Activated effector memory CD4-positive, alpha-beta T cell treated with Interleukin-2 at 50 U/mL for 16 hours (primary cell): ENCODE results near the gene FIZ1.
"Not testable (repeated sequence)": the region's sequence is repeated elsewhere in the genome, so short reads cannot be mapped to it uniquely, and the experiment has no call there.

Experiments
- DNase-seq: peaks from one replicate; pipeline ENCODE4 v3.0.0-alpha.2; 2020

Gene FIZ1

DNA sequence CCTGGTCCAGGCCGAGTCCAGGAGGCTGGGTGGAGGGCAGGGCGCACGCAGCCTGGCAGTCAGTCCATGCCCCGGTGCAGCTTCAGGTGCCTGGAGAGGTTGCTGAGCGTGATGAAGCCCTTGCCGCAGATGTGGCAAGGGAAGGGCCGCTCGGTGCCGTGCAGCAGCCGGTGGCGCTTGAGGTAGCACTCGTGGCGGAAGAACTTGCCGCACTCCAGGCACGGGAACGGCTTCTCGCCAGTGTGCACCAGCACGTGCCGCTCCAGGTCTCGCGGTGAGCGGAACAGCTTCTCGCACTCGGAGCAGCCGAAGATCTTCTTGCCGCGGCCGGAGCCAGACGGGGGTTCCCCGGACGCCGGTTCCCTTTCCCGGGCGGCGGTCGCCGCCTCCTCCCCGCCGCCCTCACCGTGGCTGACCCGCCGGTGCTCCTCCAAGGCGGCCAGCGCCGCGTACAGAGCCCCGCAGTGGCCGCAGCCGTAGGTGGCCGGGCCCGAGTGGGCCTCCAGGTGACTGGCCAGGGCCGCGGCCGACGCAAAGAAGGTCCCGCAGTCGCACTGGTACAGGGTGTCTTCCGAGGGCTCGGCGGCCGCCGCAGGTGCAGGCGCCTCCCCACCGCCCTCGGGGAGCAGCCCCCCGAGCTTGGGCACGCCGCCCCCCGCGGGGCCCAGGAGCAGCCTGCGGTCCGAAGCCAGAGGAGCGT lies 6.8 kb downstream of the FIZ1 start:
- DNase-seq: no peak

- no peak for DNase-seq
These were observed 7.8 kb downstream of the FIZ1 start for GRCh38 chr19:55591555-55591954.

- no peak for DNase-seq
These were observed 8.7 kb downstream of the FIZ1 start for GRCh38 chr19:55590617-55591016.

GRCh38 chr19:55590109-55590508 lies 9.2 kb downstream of the FIZ1 start:
- DNase-seq: no peak

DNA sequence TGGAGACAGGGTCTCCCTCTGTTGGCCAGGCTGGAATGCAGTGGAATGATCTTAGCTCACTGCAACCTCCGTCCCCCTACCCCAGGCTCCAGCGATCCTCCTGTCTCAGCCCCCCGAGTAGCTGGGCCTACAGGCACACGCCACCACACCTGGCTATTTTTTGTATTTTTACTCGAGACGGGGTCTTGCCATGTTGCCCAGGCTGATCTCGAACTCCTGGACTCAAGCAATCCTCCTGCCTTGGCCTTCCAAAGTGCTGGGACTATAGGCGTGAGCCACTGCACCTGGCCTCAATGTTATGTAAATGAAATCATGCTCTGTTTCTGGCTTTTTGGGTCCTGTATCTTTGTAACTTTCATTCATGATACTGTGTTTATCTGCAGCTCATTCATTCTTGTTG lies 10.6 kb downstream of the FIZ1 start:
- DNase-seq: no peak

- peak; percentile 83 for DNase-seq
These were observed 12.2 kb downstream of the FIZ1 start for GRCh38 chr19:55586976-55587668.

DNA sequence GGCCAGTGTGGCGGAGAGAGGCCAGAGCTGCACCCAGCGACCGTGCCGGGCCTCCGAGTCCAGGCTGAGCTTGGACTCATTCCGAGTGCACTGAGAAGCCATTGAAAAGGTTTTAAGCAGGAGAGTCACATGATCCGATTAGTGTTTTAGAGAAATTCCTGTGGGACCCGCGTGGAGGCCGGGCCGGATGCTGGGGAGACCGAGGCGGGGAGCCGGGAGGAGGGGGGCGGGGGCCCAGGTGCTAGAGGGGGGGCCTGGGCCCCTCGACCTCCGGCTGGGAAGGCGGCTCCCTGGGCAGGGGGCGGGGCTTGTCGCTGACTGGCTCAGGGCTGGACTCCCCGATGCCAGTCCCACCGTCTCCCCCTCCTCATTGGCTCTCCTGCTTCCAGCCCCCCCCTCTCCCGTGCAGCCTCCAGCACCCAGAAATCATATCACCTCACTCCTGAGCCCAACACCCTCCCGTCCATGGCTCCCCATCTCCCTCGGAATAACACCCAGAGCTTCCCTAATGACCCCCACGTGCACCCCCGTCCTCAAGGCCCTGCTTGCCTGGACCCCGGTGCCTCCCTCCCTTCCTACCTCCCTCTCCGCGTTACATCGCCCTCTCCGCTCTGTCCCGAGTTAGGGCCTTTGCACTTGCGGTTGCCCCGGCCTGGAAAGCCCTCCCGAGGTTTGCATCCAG lies 13.5 kb downstream of the FIZ1 start:
- peak; percentile 17 for DNase-seq

DNA sequence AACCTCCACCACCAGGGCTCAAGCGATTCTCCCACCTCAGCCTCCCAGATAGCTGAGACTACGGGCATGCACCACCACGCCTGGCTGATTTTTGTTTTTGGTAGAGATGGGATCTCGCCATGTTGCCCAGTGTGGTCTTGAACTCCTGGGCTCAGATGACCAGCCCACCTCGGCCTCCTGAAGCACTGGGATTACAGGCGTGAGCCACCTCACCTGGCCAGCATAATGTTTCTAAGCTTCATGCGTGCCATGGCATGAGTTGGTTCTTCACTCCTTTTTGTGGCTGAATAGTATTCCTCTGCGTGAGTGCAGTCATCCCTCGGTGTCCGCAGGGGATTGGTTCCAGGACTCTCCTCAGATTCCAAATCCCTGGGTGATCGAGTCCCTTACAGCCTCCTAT lies 14.4 kb downstream of the FIZ1 start:
- DNase-seq: no peak

GRCh38 chr19:55583897-55584296 lies 15.4 kb downstream of the FIZ1 start:
- not testable (repeated sequence) for DNase-seq

DNA sequence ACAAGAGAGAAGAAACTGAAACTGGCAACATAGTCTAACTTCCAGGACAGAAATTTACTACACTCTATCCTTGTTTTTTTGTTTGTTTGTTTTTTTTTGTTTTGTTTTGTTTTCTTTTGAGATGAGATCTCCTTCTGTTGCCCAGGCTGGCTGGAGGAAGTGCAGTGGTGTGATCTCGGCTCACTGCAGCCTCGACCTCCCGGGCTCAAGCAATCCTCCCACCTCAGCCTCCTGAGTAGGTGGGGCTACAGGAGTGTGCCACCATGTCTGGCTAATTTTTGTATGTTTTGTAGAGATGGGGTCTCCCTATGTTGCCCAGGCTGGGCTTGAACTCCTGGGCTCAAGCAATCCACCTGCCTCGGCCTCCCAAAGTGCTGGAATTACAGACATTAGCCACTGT lies 17.0 kb downstream of the FIZ1 start:
- not testable (repeated sequence) for DNase-seq

- DNase-seq: no peak
These were observed 17.5 kb downstream of the FIZ1 start for GRCh38 chr19:55581823-55582223.

DNA sequence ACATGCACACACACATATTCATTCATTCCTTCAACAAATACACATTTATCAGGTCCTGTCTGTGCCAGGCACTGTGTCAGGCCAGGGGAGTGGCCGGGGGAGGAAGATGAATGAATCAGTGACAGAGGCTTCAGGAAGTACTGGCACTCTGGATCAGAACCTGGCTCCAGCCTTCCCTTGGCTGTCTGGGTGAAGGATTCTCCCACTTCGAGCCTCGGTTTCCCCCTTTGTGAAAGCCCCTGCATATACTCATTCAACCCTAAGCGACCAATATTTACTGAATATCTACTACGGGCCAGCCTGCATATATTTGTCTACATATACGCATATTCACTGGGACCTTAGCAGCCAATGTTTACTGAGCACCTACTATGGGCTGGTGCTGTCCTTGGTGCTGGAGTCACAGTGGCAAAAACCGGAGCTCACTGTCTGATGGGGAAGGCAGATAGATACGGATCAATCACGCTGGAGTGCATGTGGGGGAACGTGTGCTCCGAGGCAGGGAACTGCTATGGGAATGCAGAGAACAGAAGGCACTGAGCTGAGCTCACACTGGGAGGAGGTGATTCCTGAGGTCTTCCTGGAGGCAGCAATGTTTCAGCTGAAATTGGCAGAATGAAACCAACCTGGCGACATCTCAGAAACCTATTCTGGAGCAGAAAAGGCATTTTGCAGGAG lies 18.0 kb downstream of the FIZ1 start:
- DNase-seq: no peak

DNA sequence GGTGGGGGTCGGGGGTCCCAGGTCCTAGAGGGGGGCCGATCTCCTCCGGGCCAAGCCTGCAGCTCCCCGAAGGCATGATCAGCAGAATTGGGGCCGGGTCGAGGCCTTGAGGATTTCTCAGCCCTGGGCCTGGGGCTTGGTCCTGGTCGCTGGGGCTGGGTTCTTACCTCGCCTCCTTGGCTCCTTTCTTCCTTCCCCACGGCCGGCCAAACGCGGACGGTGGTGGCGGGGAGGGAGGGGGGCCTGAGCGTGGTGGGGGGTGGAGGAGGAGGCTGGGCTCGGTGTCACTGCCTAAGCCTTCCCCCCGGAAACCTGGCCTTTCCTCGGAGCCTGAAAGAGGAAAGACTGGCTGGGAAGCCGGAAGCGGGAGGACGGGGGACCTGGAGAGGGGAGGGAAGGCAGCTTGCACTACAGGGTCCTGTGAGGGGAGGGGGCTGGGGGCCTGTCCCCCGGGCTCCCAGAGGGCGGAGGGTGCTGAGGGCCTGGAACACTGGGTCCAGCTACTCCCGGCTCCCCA lies 18.6 kb downstream of the FIZ1 start, which contains the start of gene ZNF579:
Gene ZNF579, minus strand, starts transcription at position 221 of the 517 bp plus-strand sequence. CDS start 1,209 bp downstream, outside the sequence.
- DNase-seq: peak; percentile 62

DNA sequence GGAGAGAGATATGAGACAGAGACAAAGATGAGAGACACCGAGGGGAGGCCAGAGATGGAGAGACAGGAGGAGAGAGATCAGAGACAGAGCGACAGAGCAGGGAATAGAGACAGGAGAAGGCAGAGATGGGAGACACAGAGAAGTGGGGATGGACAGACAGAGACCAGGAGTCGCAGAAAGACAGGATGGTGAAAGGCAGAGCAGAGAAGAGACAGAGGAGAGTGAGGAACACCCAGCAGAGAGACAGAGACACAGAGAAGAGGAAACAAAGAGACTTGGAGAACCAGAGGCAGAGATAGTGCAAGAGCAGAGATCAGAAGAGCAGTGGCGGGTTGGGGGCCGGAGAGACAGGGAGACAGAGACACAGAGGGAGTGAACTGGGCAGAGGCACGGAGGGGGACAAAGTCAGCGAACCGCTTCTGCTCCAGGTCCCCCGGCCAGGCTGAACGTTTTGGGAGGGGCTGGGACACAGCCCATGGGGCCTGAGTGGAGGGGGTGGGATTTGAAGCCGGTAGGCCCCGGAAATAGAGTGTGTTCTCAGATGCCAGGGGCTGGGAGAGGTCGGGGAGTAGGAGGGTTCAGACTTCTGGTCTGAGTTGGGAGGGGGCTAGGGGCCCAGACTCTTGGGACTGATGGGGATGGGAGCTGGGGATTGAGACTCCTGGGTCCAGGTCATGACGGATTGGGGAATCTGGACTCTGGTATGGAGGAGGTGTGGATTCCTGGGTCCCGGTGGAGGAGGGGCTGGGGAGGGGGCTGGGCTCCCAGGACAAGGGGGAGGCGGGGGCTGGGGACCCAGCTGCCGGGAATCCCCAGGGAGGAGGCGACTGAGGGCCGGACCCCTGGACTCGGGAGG lies 19.3 kb downstream of the FIZ1 start:
- DNase-seq: no peak

DNA sequence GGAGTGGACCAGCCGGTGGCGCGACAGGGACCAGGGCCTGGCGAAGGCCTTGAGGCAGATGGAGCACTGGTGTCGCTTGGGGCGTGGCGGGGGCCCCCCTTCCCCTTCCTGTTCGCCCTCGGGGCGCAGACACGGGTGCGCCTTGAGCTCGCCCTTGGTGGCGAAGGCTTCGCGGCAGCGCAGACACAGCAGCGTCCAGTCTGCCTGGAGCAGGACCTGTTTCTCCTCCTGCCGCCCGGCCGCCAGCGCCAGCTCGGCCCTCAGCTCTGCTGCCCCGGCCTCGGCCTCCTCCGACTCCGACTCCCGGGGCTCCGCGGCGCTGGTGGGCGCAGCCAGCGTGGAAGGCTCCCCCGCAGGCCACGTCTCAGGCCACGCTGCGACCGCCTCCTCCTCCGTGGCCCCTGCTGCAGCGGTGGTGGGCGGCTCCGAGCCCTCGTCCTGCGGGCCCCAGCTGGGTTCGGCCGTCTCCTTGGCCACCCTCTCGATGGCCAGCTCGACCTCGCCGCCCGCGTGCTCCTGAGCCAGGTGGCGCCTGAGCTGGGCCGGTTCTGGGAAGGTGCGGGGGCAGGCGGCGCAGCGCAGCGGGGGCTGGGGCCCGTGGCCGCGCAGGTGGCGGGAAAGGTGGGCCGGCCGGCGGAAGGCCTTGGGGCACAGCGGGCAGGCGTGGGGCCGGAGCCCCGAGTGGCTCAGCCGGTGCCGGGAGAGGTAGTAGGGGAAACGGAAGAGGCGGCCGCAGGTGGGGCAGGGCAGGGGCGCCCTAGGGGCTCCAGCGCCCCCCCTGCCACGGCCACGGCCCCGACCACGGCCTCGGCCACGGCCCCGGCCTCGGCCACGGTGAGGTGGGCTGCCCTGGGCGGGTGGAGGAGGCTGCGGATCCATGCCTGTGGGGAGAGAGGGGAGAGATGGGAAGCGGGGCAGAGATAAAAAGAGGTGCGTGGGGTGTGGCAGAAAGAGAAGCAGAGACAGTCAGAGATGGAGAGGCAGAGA lies 20.3 kb downstream of the FIZ1 start:
- no peak for DNase-seq

DNA sequence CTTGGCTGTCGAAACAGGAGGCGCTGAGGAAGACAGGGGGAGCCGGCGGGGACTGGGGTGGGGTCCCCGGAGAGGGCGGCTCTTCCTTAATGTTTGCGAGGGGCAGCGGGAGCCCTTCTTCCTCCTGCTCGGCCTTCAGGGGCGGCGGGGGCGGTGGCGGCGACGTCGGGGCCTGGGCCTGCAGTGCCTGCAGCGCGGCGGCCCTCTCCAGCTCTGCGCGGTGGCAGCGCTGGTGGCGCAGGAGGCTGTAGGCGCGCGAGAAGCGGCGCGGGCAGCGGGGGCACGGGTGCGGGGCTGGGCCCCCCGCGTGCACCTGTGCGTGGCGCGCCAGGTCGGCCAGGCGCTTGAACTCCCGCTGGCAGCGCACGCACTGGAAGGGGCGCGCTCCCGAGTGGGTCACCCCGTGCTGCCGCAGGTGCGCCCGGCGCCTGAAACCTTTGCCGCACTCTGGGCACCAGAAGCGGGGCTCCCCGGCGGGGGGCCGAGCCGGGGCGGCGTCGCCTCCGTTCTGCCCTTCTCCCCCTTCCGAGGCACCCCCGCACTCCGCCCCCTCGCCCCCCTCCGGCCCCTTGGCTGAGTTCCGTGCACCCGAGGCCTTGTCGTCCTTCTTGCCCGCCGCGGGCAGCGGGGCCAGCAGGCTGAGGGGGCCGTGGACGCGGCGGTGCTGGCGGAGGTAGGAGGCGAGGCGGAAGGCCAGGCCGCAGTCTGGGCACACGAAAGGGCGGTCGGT lies 21.1 kb downstream of the FIZ1 start:
- DNase-seq: no peak

GRCh38 chr19:55576746-55577145 lies 22.6 kb downstream of the FIZ1 start:
- DNase-seq: no peak

DNA sequence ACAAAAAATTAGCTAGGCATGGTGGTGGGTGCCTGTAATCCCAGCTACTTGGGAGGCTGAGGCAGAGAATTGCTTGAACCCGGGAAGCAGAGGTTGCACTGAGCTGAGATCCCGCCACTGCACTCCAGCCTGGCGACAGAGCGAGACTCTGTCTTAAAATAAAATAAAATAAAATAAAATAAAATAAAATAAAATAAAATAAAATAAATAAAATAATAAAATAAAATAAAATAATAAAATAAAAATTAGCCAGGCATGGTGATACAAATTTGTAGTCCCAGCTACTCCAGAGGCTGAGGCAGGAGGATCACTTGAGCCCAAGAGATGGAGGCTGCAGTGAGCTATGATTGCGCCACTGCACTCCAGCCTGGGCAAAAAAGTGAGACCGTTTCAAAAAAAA lies 25.4 kb downstream of the FIZ1 start:
- not testable (repeated sequence) for DNase-seq

DNA sequence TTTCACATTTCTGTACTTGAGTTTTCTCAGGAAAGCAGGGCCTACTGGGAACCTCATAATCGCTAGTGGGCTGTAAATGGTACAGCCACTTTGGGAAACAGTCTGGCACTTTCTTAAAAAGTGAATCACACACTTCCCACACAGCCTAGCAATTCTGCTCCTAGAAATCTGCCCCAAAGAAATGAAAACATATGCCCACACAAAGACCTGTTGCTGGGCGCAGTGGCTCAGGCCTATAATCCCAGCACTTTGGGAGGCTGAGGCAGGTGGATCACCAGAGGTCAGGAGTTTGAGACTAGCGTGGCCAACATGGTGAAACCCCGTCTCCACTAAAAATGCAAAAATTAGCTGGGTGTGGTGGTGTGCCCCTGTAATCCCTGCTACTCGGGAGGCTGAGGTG lies 29.8 kb downstream of the FIZ1 start:
- not testable (repeated sequence) for DNase-seq

GRCh38 chr19:55567708-55568328 lies 31.5 kb downstream of the FIZ1 start:
- DNase-seq: no peak
